ENCODE results near the gene ENAH.

The ENAH gene

DNA sequence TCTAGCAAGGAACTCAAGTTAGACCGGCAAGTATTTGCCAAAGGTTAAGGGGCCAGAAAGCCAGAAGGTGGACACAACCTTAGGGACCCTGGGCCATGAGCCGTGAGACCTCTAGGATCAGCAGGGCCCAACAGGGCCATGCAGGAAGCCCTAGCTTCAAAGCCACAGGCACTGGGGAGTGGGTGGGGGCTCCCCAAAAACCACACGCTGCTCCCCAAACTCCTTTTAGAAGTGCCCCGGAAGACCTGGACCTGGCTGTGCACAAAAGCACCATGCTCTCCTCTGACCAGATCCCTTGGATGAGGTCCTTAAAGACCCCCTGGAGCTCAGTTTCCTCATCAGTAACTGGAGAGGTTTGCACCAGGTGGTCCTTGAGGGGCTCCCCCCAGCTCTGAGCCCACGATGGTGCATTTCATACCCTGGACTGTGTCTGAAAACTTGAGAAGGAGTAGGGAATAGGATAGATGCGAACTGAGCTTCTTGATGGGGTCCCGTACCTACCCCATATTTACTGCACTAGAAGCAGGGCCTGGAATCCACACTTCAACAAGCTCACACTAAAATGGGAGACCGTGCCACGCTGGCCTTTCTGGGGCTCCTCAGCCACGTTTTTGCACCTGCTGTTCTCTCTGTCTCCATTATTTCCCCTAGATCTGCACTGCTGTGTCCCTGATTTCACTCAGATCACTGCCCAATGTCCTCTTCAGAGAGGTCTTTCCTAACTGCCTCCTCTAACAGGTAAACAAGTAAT, 184.5 kb downstream of the ENAH start:
- DNase-seq, result no peak

DNA sequence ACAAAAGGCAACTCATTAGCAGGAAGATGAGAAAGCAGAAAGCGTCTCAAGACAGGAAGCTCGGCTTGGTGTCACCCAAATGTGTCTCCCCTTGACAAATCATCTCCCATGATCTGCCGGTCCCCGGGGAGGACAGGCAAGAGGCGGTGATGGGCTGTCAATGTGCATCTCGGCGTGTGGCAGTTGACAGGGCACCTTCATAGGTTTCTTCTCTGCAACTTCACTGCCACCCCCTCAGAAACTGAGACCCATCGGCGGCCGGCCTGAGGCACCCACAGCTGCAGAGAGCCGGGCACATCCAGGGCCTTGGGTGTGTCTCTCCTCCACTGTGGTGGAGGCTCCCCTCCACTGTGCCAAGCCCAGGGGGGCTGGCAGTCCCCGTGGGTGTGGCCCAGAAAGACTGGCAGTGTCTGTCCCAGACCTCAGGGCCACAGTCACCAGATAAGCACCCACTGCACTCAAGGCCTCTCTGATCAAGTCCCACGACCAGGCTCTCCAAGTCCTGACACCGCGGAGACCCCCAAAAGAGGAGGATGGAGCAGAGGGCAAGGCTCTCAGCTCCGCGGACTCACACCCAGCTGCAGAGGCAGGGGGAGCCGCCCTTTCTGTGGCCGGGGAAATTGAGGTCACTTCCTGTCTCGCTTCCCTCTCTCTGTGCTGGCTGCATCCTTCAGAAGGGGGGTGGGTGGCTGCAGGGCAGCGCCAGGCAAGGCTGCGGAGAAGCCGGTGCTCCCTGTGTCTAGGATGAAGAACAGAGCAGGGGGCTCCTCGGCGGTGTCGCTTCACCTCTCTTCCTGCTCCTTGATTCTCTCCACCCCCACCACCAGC, 185.5 kb downstream of the ENAH start:
- peak; percentile 88 for DNase-seq

DNA sequence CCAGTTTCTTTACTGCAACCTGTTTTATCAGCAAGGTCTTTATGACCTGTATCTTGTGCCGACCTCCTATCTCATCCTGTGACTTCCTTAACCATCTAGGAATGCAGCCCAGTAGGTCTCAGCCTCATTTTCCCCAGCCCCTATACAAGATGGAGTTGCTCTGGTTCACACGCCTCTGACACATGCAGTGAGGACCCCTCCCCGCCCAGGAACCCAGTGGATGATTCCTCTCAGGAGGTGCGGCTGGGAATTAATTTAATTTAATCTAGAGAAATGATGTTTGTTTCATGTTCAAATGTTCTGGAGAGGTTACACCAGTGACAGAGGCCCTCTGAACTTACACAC, 186.1 kb downstream of the ENAH start:
- DNase-seq, result no peak

DNA sequence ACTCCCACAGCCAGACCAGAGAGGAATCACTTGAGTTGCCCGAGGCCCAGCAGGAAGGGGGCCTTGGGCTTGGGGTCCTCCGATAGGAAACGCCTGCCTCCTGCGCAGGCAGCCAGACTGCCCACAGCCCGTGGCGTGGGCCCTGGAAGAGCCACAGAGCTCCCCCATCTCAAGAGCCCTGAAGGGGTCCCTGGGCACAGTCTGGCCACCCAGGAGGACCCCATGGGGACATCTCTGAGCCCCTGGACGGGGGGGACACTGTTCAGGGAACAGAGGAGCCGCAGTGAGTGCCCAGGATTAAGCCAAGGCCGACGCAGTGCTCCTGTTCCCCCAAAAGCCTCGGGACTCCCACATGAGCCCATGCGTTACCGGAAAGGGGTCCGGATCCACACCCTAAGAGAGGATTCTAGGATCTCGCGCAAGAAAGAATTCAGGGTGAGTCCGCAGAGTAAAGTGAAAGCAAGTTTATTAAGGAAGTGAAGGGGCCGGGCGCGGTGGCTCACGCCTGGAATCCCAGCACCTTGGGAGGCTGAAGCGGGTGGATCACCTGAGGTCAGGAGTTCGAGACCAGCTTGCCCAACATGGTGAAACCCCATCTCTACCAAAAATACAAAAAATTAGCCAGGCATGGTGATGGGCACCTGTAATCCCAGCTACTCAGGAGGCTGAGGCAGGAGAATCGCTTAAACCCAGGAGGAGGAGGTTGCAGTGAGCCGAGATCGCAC, 187.0 kb downstream of the ENAH start:
- no peak for DNase-seq

DNA sequence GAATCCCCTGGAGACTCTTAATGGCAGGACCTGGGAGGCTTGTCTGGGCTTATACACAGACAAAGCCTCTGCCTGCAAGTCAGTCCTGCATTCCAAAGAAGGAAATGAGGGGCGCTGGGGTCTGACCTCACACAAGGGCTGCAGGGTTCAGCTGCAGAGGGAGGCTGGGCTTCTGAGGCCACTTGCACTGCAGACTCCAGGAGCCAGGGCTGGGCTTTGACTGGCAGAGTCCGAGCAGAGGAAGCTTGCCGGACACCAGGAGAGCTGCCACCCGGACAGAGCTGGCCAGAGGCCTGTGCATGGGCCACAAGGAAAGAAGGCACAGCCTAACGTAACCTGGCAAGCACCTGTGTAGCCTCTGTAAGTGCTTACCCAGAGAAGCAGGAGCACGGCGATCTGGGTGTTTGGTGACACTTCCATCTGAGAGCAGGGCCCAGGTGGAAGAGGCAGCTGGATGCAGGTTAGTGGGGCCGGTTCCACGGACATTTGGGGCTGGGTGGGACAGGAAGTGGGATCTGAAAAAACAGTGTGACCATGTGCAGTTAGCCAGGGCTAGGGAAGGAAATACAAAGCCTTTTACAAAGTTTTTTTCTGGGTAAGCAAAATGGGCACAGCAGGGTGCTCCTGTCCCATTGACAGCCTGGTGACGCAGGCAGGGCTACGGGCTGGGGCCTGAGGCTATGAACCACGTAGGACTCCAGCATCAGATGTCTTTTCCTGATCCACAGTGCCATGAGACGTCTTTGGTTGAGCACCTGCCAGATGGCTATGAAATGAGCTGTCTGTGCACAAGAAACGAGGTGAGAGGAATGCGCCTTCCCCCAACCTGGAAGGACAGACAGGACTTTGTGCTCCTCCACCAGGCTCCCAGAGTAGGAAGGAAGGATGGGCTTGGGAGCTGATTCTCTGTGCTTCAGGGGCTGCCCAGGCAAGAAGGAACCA, 187.8 kb downstream of the ENAH start:
- DNase-seq, result no peak

DNA sequence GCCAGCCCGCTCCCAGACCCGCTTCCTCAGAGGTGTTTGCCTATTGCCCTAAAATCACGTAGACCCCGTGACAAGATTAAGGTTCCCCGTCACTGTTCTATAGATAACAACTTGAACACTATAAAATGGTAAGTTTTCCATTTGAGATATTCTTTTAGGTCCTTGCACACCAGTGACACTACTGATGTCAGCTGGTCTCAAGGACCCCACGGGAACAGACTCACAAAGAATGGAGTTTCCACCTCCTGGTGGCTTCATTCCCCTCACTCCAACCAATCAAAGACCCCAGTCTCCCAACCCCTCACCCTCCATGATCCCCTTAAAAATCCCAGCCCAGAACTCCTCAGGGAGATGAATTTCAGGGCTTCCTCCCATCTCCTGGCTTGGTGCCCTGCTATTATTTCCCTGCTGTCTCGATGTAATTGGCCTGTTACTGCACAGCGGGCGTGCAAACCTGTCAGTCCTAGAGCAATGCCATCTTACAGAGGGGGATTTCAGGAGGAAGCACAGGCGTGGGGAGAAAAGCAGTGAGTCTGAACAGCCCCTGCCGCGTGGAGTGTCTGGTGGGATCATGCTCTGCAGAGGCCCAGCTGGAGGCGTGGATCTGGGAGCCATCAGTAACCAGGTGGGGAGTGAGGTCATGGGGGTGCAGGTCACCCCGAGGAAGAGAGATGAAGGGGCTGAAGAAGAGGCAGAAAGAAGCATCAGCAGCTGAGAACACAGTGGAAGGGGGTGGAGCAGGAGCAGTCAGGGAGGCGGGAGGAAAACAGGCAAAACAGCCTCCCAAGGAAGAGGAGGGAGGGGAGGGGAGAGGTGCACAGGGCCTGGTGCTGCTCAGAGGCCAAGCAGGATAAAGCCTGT, 190.0 kb downstream of the ENAH start:
- DNase-seq, result no peak

DNA sequence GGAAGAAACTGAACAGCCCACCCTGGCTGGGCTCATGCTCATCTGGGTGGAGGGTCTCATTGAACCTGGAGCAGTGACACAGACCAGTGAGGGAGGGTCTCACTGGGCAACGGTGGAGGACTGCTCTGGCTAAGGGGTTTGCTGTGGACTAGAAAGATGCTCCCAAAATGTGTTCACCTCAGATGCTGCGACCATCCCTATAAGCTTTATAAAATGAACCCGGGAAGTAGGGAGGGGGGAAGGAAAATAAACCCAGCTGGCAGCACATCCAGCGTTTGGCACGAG, 190.6 kb downstream of the ENAH start:
- DNase-seq, result no peak

GRCh38 chr1:225461533-225462428, 191.1 kb downstream of the ENAH start:
- DNase-seq, result no peak

DNA sequence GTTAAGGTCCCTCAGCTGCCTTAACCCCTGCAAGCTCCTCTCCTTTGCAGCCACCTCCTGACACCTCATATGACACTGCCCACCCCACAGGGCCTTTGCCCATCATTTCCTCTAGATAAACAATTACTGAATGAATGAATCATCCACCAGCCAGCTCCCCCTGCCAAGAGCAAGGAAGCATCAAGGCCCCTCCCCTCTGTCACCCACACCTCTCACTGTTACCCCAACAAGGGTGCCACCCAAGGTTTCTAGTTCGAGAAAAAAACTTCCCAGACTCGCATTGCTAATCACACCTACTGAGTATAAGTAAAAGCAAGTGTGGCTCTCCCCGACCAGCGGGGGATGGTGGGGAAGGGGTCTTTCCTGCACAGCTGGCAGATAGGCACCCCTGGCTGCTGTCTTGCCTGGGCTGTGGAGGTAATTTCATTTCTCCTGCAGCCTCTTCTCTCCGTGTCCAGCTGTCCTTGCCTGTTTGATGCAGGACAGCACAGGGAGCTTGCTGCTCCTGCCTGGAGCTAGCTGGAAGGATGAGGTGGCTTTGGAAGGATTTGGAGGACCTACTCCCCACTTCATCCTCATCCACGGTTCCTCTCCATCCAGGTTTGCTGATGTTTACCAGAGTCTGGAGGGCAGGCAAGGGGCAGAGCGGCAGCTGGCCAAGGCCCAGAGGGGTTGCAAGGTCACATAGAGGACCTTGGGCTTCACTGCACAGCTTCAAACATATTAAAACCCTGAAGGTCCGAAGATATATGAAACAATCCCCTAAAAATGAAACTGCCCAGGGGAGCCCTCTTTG, 192.0 kb downstream of the ENAH start:
- DNase-seq, result peak; percentile 44

DNA sequence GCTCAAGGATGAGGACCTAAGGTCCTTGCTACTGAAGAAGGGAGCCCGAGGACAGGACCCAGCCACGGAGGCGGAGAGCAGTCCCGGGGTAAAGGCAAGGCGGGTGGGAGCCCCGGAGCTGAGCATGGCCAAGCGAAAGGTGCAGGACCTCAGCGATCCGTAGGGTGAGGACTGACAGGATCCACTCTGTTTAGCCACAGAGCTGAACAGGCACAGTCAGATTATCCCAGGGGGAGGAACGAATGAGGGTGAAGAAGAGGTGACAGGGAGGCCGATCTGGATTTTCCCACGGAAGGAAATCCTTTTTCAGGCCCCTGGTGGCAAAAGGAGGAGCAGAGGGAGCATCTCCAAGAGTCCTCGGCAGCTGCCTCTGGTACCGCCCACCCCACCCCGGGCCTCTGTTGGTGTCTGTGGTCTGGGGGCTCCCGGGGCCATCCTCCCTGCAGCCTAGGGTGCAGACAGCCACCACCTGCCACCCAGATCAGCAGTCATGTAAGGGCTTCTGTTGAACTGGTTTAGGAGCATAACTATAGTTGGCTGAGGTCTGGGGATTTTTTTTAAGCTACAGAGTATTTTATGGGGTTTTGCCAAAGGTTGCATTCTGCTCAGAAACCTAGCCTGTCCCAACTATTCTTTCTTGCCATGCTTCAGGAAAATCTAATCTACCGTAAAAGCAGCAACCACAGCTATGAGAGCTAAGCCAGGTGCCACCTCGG, 192.7 kb downstream of the ENAH start:
- DNase-seq, result no peak

GRCh38 chr1:225458222-225458631, 194.7 kb downstream of the ENAH start:
- DNase-seq, result peak; percentile 78

- peak; percentile 94 for DNase-seq
These were observed 198.2 kb downstream of the ENAH start for GRCh38 chr1:225454733-225455132.

DNA sequence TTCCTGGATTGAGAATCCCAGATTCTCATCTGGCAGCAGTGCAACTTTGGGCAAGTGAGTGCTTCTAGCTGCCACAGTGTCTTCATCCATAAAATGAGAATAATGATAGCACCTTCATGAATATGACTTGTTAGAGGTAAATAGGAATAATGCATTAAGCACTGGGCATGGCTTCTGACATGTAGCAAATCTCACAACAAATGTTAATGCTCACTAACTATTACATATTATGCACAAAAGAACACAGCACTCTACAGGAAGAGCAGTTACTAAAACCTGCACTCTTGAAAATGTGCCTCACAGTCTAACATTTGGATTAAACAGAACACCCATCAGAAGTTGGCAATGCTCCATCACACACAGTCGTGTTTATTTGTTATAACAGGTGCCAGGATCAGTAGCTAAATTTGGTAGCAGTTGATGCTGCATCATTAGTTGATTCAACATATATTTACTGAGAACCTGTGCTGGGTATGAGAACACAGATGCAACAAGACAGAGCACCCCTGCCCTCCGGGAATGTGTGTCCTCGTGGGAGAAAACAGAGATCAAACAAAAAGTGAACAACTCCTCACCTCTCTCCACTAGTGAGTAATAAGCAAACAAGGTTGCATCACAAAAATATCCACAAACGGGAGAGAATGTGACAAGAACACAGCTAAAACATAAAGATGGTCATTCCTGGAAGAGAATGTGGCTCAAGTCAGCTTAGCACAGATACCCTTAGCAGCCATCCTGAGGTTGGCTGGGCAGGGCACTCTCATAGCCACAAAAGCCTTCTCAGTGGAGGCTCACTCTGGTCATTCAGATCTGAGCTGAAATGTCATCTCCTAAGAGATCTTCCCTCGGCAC, 198.9 kb downstream of the ENAH start:
- DNase-seq, result no peak

DNA sequence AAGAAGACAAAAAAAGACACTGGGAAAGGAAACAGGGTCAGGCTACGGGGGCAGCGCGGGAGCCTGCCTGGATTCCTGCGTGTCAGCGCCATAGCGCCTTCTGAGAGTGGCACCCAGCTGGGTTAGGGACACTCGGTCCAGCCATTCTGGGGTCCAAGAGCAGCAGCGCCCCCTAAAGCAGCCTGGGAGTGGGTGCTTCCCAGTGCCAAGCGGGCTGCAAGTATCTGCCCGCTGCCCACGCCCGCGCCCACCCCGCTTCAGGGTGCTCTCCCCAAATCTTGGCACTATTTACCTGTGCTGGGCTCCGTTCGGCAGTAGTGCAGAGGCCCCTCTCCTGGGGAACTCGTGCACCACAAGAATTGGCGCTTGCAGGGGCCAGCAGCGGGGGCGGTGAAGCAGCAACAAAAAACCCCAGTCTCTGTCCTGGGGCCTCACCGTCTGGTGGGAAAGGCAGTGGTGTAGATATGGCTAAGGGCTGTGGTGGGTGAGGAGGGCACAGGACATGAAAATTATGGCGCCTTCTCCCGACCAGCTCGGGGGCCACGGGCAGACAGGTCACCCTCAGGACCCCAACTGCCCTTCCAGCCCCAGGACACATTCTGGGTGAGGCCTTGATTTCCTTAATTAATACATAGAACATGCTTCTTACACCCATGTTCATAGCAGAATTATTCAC, 200.9 kb downstream of the ENAH start:
- no peak for DNase-seq

DNA sequence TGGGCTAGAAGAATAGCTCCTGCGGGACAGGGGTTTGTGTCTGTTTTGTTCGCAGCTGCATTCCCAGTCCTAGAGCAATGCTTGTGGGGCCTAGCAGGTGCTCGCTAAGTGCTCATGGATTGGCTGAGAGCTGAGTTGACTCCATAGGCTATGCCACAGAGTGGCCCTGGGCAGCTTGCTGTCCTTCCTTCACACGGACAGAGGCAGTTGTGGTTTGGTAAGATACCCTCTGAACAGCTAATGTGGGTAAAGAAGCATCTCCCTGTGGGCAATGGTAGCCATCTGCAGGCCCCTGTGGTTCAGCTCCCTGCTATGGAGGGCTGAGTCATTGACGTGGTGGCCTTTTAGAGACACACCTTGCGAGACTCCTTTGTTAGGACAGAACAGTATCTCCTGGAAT, 201.6 kb downstream of the ENAH start:
- no peak for DNase-seq

DNA sequence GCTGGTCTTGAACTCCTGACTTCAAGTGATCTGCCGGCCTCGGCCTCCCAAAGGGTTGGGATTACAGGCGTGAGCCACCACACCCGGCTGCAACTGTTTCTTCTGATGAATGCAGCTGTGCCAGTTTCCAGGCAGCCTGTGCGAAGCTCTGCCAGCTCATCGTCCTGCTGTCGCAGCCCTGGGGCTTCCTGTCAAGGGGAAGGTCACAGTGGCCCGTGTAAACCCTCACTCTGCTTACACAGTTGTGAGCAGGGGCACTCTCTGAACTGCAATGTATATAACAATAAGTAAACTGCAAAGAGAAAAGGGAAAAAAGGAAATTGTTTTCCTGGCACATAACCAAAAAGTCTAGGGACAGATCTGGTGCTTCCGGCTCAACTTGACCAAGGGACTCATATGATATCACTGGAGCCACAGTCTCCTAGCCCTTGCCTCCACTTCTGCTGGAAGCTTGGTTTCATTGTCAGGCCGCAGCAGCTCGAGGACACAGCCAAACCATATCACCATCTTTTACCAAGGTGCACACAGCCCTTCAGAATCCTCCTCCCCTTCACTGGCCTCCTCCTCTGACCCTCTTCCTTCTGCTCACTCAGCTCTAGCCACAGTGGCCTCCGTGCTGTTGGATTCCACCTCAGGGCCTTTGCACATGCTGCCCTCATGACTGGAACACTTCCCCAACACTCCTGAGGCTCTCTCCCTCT, 202.3 kb downstream of the ENAH start:
- DNase-seq, result peak; percentile 71

- no peak for DNase-seq
These were observed 203.1 kb downstream of the ENAH start for GRCh38 chr1:225449774-225450173.
